CD1c-positive myeloid dendritic cell (primary cell): Measurements from ENCODE around the gene ST8SIA2.

ENCODE experiments used
- DNase-seq: peaks from one replicate; pipeline ENCODE4 v3.0.0-alpha.2; 2016; ENCODE audit errors: extremely low spot score

The ST8SIA2 gene

DNA sequence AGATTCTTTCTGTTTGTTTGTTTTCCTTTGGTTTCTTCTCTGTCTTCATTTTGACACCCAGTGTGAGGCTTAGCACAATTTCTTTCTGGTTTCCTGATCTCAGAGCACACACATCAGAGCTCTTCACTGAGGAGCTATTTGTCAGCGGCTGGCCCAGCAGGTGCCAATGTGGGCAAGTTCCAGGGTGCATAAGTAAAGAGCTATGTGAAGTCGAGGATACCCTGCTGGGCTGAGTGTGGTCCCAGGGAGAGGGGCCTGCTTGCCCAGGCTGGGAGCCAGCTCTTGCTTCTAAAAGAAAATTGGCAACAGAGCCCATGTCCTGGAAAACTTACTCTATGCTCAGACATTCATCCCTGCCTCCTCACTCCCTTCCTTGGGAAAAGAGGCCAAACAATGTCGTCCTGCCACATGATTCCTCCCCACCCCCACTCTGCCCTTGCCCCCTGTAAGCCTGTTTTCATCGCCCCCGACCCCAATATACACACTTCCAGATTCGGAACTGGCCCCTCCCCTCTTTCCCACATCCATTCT lies 101.2 kb downstream of the ST8SIA2 start:
- DNase-seq: no peak

DNA sequence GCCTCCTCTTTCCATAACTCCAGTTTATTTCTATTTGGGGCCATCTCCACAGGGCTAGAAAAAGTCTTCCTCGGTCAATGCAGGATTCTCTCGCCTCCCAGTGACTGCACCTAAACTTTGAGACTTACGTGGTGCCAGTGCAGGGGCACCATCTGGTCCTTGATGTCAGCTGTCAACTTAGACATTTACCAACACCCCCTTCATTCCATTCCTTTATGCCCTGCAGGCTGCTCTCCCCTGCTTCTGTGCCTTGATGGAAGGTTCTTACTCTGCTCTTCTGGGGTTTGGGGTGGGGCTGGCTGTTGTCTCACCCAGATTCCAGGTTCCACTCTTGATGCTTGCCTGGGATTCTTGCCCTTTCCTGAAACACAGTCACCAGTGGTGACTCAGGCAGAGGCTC lies 101.8 kb downstream of the ST8SIA2 start:
- no peak for DNase-seq

DNA sequence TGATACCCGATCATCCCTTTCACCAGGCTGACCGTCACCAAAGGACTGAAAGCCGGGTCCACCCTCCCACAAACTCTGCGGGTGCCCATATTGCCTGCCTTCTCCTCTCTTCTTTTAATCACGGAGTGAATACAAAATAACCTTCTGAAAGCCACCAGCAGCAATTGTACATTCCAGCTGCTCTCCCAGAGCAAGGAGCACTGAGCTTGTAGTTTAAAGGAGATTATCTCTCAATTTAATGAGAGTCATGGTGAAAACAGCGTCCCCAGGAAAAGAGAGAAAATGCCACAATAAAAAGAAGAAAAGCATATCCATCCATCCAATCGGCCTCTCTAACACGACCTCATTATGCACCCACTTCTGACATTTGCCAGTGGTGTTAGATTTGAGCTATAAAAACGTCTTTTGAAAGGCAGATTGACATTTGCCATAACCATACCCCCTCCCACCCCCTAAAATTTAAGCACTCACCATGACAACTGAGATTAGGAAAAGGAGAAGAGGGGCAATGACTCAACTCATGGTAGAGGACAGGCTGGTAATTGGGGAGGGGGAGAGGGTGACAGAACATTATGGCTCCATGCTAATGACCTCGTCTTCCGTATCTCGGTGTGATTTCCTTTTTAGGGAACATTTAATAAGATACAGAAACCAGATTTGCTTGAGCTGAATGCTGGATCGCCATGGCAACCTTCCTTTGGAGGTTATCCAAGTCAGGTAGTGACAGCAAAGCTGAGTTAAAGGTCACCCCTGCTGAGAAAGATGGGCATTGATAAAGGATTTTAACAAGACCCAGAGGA lies 106.2 kb downstream of the ST8SIA2 start:
- DNase-seq: no peak

DNA sequence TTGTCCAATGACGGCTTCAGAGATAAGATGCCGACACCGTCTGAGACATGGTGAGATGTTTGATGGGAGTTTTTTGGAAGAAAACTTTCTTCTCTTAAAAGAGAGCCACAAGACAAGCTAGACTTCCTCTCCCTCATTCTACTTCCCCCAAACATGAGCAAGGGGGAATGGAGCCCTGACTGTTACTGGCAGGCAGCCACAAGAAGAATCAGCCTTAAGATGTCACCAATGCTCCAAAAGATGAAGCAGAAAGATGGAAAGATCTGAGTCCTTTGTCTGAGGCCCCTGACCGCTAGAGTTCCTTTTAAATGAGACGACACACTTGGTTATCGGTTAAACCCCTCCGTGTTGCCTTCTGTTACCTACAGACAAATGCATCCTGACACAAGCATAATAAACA lies 108.7 kb downstream of the ST8SIA2 start:
- no peak for DNase-seq

DNA sequence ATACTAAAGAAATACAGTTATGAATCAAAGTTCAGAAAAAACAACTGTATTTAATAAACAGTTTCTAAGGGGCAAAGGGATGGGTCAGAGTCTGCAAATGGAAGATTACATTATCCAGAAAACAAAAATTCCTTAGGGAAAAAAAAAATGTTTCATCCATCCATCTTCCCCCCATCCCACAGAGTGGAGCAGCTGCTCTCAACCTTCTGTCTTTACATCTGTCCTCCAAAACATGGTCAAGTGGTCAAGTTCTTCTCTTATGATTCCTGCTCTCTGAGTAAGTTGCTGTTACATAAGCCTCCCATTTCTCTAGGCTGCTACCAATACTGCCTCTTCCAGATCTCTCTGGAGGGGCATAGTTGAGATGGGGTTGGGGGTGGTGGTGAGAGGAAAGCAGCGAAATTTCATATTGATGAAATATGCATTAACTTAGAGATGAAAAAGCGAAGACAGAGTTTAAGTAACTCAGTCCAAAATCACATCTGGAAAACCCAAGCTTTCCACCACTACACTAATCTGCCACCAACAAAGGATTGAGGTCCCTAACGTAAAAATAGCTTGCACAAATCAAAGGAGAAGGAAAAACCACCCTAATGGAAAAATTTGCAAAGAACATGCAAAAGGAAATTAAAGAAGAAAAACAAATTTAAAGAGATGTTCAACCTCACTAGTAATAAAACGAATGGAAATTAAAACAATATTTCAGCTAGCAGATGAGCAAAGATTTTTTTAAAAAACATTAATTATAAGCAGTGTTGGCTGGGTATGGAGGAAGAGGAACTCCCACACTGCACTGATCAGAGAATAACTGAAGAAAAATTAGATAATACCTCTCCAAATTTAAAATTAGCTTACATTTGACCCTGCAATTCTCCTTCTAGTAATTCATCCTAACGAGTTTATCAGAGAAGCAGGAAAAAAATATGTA lies 109.5 kb downstream of the ST8SIA2 start:
- DNase-seq: no peak

DNA sequence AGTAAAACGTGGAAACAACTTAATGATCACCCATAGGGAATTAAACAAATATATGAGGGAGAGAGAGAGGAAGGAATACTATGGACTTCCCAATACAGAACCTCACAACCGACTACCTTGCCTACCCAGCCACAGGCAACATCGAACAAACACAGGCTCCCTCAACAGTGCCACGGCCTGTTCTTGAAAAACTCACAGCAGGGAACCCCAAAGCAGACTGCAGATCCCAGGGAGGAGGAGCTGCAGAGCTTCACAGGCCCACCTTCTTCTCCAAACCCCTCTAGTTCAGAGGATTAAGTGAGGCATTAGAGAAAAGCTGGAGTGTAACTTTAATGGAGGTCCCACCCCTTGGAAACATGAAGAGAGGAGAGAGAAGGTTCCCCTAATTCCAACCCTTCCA lies 110.2 kb downstream of the ST8SIA2 start:
- DNase-seq: no peak

DNA sequence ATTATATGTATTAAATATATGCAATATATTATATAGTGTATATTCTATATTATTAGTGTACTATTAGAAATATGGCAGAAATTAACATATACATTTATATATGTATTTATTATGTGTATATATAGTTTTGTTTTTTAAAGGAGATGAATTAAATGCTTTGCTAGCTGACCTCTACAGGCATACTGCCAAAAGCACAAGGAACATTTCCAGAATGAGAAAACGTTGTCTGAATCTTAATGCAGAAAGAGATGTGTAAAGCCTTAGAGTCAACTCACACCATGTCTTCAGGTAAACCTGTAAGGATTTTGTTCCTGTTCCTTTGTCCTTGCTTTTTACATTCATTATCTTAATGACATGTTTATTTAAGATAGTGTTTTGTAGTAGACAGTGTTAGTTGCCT lies 111.9 kb downstream of the ST8SIA2 start:
- no peak for DNase-seq

DNA sequence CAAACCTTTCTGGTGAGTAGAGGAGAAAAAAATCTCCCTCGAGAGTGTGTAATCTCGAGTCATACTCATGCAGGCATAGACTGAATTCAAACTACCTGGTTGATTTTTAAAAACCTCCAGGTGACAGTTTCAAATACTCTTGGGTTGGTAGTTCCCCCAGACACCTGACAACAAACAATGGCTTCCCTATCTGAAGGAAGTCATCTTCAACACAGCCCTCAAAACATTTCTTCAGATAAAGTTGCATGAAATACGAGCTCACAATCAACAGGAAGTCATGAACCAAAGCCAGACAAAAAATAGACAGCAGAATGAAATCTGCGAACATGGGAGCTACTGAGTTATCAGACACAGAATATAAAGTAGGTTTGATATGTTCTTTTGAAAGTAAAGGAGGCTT lies 112.8 kb downstream of the ST8SIA2 start:
- no peak for DNase-seq

DNA sequence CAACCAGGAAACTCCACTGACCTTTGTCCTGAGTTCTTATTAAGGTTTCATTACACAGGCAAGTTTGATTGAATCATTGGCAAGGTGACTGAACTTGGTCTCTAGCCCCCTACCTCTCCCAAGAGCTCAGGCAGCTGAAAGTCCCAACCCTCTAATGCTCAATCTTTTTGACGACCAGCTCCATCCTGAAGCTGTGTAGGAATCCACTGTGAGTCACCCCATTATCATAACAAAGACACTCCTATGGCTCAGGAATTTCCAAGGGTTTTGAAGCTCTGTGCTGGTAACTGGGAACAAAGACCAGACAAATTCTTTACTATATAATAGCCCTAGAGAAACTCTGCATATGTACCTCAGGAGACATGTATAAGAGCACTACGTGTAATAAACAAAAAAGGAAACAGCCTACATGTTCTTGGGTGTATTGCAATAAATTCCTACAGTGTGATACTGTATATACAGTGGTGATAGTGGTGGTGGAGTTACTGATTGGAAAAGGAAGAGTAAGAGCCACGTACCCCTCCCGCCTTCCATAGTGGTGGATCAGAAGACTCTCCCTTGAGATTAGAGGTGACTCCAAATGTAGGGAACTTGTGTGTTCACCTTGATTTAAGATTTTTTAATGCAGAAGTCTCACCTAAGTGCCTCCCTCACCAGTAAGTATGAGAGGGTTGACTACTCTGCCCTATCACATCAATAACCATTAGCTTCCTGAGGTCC lies 116.6 kb downstream of the ST8SIA2 start:
- DNase-seq: no peak
